T1000 (cell line): ENCODE data around the gene ALDH1L1.

Experiments used
- DNase-seq: peaks from one replicate; lab custom pipeline; 2025; ENCODE audit warnings: mixed read lengths; lab: John Stamatoyannopoulos, UW

Gene ALDH1L1

DNA sequence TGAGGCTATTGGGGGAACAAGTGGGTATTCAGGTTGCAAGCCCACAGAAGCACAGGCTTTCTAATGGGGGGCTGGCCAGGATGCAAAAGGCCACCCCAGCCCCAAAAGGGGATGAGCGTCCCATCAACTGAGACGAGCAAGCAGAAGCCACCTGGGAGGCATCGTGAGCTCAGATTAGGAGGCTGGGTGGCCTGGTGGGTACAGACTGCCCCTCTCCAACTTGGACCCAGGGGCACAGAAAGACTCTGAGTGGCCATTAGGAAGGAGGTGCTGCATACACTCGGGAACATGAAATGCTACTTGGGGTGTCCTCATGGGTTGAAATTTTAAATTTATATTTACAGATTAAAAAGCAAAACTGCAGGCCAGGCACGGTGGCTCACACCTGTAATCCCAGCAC, 125.5 kb downstream of the ALDH1L1 start:
- DNase-seq, result no peak

DNA sequence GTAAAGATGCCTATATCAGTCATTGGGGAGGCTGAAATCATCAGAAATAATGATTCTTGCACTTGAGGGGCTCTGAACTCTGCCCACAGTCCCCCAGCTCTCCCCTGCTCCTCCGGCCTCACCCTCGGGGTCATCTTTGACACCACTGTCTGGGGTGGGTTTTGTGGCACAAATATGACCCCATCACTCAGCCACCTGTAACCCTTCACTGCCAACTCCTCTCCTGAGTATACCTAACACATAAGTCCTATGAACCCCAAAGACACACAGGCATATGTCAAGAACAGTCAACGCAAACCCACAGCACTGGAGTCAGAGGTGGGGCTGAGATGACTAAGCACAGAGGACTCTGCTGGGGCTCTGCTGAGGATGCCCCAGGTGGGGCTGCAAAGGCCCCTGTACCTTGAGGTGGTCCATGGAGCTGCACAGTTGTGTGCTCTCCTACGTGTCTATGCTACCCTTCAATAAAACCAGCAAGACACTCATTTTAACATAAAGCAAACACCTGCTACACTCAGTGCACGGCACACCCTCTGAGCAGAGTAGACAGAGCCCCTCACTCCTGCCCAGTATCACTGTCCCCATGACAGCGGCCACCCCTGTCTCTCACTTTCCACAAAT, 126.3 kb downstream of the ALDH1L1 start:
- no peak for DNase-seq
